GM12873 (cell line): ENCODE measurements around the gene MAS1.

ENCODE experiments used
- TF ChIP-seq, protein P1 (sequence below): IDR thresholded peaks from 2 replicates; pipeline ENCODE4 v1.5.1; 2012; ENCODE audit warnings: low read depth, mild to moderate bottlenecking, moderate library complexity, low read length, control low read depth; ENCODE audit not compliant: insufficient read depth; ENCODE audit errors: missing control alignments

Gene MAS1

DNA sequence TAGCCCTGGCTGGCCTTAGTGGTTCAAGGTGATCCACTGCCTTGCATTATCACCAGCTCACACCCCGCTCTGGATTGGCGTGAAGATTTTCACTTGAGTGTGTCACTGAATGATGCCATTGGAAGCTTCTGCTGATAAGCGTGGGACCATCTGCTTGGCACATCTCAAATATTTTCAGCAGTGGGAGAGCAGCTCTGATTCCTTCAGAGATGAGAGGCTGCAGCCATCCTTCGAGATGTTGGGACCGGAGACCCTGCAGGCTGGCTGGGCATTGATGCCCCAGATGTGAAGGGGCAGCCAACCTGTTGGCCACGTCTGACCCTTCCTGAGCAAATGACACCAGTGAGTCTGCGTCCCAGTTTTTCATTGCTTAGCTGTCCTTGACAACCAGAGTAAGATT is at the start of gene MAS1:
MAS1 (plus strand) TSS at position 197 of the 400 bp plus-strand sequence. CDS start 15,968 bp downstream, outside the sequence.
- TF ChIP-seq, protein P1, sequence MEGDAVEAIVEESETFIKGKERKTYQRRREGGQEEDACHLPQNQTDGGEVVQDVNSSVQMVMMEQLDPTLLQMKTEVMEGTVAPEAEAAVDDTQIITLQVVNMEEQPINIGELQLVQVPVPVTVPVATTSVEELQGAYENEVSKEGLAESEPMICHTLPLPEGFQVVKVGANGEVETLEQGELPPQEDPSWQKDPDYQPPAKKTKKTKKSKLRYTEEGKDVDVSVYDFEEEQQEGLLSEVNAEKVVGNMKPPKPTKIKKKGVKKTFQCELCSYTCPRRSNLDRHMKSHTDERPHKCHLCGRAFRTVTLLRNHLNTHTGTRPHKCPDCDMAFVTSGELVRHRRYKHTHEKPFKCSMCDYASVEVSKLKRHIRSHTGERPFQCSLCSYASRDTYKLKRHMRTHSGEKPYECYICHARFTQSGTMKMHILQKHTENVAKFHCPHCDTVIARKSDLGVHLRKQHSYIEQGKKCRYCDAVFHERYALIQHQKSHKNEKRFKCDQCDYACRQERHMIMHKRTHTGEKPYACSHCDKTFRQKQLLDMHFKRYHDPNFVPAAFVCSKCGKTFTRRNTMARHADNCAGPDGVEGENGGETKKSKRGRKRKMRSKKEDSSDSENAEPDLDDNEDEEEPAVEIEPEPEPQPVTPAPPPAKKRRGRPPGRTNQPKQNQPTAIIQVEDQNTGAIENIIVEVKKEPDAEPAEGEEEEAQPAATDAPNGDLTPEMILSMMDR, result no peak

DNA sequence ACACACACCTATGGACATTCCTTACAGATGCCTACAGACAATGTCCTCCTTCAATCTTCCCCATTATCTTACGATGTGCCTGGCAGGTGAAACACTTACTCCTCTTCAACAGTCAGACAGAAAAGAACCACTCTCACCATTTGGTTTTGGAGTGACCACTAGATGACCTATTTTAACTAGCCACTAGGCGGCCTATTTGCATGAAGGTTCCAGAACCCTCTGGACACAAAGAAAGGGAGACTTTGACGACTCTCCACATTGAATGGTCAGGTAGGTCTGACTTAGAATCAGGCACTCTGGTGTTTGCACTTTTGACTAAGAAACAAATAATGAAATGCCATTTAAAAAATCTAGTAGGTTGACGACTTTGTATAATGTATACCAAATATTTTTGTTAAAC is 48.8 kb upstream of the MAS1 start:
- TF ChIP-seq, protein P1, result no peak

DNA sequence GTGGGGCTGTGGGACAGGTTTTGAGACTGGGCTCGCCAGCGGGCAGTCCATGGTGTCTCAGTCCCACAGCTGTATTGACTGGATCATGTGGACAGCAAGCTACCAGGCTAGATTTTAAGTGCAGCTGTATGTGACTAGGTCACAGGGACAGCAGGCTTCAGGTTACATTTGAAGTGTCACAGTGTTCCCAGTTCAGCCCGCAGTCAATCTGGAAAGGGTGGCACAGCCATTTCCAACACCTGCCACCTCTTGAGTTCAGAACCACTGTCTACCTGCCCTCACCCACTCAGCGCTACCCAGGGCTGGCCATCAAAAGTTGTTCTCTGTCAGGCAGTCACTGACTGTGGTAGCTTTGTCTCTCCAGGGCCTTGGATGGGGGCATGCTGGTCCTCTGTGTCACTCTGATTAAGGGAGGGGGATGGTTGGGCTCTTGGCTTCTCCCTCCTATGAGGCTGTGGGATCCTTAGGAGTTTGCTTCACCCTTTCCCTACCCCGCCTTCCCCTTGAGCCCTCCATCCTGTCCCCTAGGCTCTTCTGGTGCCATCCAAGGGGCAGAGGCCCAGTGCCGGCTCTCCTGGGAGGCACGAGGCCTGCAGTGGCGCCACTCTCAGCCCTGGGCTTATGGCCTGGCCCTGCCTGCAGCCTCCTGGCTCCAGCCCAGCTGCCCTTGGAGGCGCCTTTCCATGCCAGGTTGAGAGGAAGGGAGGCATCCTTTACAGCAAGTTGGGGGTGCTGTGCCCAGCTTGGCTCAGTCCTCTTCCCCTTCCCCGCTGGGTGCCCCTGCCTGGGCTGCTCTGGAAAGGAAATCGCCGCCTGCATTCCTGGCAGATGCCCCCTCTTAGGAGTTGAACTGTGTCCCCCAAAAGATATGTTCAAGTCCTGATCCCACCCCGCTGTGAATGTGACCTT is 45.8 kb upstream of the MAS1 start:
- TF ChIP-seq, protein P1, result no peak

DNA sequence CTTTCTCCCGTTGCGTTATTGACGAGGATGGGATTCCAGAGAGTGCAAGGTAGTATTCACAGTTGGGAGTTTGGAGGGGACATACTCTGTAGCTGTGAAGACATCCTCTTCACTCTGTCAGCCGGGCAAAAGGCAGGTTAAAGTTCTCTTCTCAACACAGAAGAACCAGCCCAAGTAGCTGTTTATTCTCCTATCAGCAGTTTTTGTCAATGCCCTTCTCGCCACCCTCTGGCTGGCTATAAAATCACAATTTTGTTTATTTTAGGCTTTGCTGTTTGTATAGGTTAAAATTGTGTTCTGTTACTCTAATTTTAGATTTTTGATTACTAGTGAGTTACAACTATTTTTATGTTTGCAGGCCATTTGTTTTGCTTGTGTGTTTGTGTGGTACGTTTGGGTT is 37.9 kb upstream of the MAS1 start:
- TF ChIP-seq, protein P1, result peak; percentile 31

DNA sequence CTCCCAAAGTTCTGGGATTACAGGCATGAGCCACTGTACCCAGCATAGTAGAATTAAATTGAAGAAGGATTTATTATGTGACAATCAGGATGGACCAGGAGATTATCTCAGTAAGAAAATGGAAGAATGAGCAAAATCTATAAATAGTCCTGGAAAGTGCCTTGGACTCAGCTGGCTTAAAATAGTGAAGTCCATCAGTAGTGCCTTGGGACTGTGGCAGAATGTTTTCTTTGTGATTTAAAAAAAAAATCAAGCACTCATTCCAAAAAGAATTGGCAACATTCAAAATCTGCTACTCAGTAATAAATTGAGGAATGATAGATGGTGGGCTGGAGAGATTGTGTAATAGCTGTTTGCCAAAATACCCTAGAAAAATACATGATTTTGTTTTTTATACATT is 37.0 kb upstream of the MAS1 start:
- TF ChIP-seq, protein P1, result no peak

DNA sequence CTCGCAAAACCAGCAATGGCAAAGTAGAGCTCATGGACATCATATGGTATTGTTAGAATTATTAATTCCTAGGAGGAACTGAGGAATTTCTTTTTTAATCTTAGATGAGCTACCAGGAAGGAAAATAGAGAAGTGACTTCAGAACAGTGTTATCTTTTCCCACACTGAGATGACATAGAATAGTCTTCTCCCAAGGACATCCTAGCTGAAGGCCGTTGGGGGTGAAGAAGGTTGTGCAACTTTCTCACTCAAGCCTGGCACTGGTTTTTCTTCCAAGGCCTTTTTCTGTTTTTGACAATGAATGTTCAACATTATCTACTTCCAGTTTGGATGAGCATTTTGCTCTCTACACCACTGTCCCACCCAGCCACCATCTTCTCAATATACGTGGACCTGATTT is 35.8 kb upstream of the MAS1 start:
- TF ChIP-seq, protein P1, result no peak

DNA sequence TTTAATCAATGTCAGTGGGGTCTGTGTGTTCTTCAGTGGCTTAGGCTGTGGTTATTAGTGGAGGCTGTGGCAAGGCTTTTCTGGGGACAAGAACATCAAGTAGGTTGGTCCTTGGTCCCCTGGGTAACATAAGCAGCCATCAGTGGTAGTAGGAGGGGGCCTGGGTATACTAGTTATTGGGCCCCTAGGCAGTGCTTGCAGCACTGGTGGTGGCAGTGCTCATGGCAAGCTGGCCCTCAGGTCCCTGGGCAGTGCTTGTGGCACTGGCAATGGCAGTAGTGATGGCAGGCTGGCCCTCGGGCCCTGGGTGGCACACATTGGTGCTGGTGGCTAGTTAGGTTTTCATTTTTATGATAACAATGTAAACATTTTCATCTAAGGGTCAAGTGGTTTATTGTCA is 32.5 kb upstream of the MAS1 start:
- TF ChIP-seq, protein P1, result no peak
